OCI-LY7 (cell line): ENCODE data around the gene RUNDC3A. TPM values are rescaled to one million over a fixed set of nuclear protein-coding genes. Genes with fewer than 3 reads are reported as not detected.

Experiments used
- BruUV-seq: library from RNA; stranded (reverse); fragments of 400-500 nt; replicated peaks from 2 replicates; lab custom pipeline; 2021; lab: Mats Ljungman, UMichigan
- CTCF ChIA-PET: fragments of 300-600 bp; sonication (Branson Sonifier 250); formaldehyde crosslinking; loops from one replicate; lab custom pipeline; 2022; ENCODE audit warnings: antibody characterized with exemption; ENCODE audit not compliant: unreplicated experiment; lab: Charles Lee
- POLR2A ChIA-PET: fragments of 300-600 bp; sonication (Branson Sonifier 250); formaldehyde crosslinking; loops from one replicate; lab custom pipeline; 2022; ENCODE audit warnings: antibody characterized with exemption; lab: Charles Lee
- DNase-seq: peaks from one replicate; pipeline ENCODE4 v3.0.0-alpha.2; 2015; ENCODE audit warnings: low spot score
- H2AFZ ChIP-seq: fragments of 200-600 bp; sonication (generic), shearing (Covaris generic); 2 replicates; pipeline ENCODE4 v1.6.1; 2014; ENCODE audit warnings: mild to moderate bottlenecking, antibody characterized with exemption, low read length, moderate library complexity
- H3K27ac ChIP-seq: fragments of 200-600 bp; sonication (generic); 2 replicates; pipeline ENCODE4 v1.5.1; 2014; ENCODE audit warnings: mixed run types, low read depth, mild to moderate bottlenecking, moderate library complexity, low read length, inconsistent platforms; ENCODE audit not compliant: poor library complexity, severe bottlenecking
- H3K36me3 ChIP-seq: fragments of 200-600 bp; sonication (generic); 2 replicates; pipeline ENCODE4 v1.6.1; 2014; ENCODE audit warnings: mild to moderate bottlenecking, antibody characterized with exemption, low read length, moderate library complexity, mixed read lengths; ENCODE audit not compliant: insufficient read depth
- H3K4me1 ChIP-seq: fragments of 200-600 bp; sonication (generic); 2 replicates; pipeline ENCODE4 v1.5.1; 2014; ENCODE audit warnings: mild to moderate bottlenecking, low read length; ENCODE audit not compliant: insufficient read depth, poor library complexity, severe bottlenecking
- H3K4me2 ChIP-seq: fragments of 200-600 bp; sonication (generic); 2 replicates; pipeline ENCODE4 v1.6.1; 2014; ENCODE audit warnings: mild to moderate bottlenecking, low read length
- H3K4me3 ChIP-seq: fragments of 200-600 bp; sonication (generic); 2 replicates; pipeline ENCODE4 v1.5.1; 2014; ENCODE audit warnings: mild to moderate bottlenecking, low read depth, low read length; ENCODE audit not compliant: poor library complexity, severe bottlenecking
- H3K79me2 ChIP-seq: fragments of 200-600 bp; sonication (generic); 2 replicates; pipeline ENCODE4 v1.6.1; 2016; ENCODE audit warnings: low read depth, mild to moderate bottlenecking, low read length, moderate library complexity, mixed read lengths; ENCODE audit not compliant: insufficient read depth
- H3K9me2 ChIP-seq: fragments of 200-600 bp; sonication (generic); 2 replicates; pipeline ENCODE4 v1.6.1; 2016; ENCODE audit warnings: mild to moderate bottlenecking, low read length, mixed read lengths; ENCODE audit not compliant: insufficient read depth
- H3K9me3 ChIP-seq: fragments of 200-600 bp; sonication (generic); 2 replicates; pipeline ENCODE4 v1.6.1; 2014; ENCODE audit warnings: mild to moderate bottlenecking, mixed run types, low read length, mixed read lengths
- H4K20me1 ChIP-seq: fragments of 200-600 bp; sonication (generic); 2 replicates; pipeline ENCODE4 v1.6.1; 2014; ENCODE audit warnings: mild to moderate bottlenecking, antibody characterized with exemption, low read length, moderate library complexity, mixed read lengths; ENCODE audit not compliant: insufficient read depth
- EZH2phosphoT487 ChIP-seq: fragments of 200-600 bp; sonication (generic); IDR thresholded peaks from 2 replicates; pipeline ENCODE4 v1.6.1; 2018; ENCODE audit warnings: low read depth, borderline replicate concordance, mild to moderate bottlenecking, mixed run types, antibody characterized with exemption, low read length, moderate library complexity, mixed read lengths
- intact Hi-C: fragments of 100-400 bp; cut with micrococcal nuclease; formaldehyde crosslinking; loops from one replicate; pipeline ENCODE4 v1.10.0; 2022; ENCODE audit not compliant: unreplicated experiment
- total RNA-seq, 2 experiments: library from RNA; depleted of rRNA in 1 of 2; stranded (reverse); fragments of >200 nt in 1 of 2; shearing (Covaris generic) in 1 of 2; gene quantifications; 2 replicates each; pipeline ENCODE4 v1.2.3, GENCODE V29; 2014 to 2022
- TF ChIP-seq, protein P1 (sequence below): fragments of 200-600 bp; sonication (generic); conservative IDR thresholded peaks from 2 replicates; pipeline ENCODE4 v1.5.1; 2014; ENCODE audit warnings: mild to moderate bottlenecking, antibody characterized with exemption, low read length, moderate library complexity, mixed read lengths

The RUNDC3A gene
- total RNA-seq, 2 experiments from 2014 or later = 0.09 TPM; not detected in 1

GRCh38 chr17:44304651-44305050 is 3.8 kb upstream of the RUNDC3A start:
- no peak overlapping the region for H3K4me3 ChIP-seq
- no peak overlapping the region for H2AFZ ChIP-seq
- ChIA-PET CTCF (no interaction called here), POLR2A (no interaction called here)
- no peaks in the 10 kb centered on the region for H3K9me3 ChIP-seq
- intact Hi-C loops = no loop called here
- H3K36me3 ChIP-seq = no peaks in the 10 kb centered on the region
- H3K27ac ChIP-seq = no peak overlapping the region
- DNase-seq = no peak
- BruUV-seq = no TSS peak
- H4K20me1 ChIP-seq = no peaks in the 10 kb centered on the region
- no peak overlapping the region for H3K4me2 ChIP-seq
- H3K9me2 ChIP-seq = 0 out of 2 replicates have a peak, but pooled peaks cover 3% of the 10 kb centered on the region
- H3K79me2 ChIP-seq = no peaks in the 10 kb centered on the region
- TF ChIP-seq, protein P1, sequence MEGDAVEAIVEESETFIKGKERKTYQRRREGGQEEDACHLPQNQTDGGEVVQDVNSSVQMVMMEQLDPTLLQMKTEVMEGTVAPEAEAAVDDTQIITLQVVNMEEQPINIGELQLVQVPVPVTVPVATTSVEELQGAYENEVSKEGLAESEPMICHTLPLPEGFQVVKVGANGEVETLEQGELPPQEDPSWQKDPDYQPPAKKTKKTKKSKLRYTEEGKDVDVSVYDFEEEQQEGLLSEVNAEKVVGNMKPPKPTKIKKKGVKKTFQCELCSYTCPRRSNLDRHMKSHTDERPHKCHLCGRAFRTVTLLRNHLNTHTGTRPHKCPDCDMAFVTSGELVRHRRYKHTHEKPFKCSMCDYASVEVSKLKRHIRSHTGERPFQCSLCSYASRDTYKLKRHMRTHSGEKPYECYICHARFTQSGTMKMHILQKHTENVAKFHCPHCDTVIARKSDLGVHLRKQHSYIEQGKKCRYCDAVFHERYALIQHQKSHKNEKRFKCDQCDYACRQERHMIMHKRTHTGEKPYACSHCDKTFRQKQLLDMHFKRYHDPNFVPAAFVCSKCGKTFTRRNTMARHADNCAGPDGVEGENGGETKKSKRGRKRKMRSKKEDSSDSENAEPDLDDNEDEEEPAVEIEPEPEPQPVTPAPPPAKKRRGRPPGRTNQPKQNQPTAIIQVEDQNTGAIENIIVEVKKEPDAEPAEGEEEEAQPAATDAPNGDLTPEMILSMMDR = no peak
- TF ChIP-seq EZH2phosphoT487 = no peak
- H3K4me1 ChIP-seq = peaks cover 15% of the 10 kb centered on the region

GRCh38 chr17:44307387-44308186 is 814 bp upstream of the RUNDC3A start:
- Histone ChIP-seq H2AFZ (no peak overlapping the region), H3K27ac (no peak overlapping the region), H3K79me2 (no peaks in the 10 kb centered on the region), H4K20me1 (no peaks in the 10 kb centered on the region), H3K4me1 (peaks cover 19% of the 10 kb centered on the region), H3K9me3 (no peaks in the 10 kb centered on the region), H3K4me3 (no peak overlapping the region), H3K9me2 (no peaks in the 10 kb centered on the region), H3K36me3 (no peaks in the 10 kb centered on the region), H3K4me2 (peak overlapping the region; percentile 38)
- ChIA-PET POLR2A (no interaction called here), CTCF (no interaction called here)
- TF ChIP-seq EZH2phosphoT487 = no peak
- TF ChIP-seq, protein P1 = no peak
- intact Hi-C loops = no loop called here
- BruUV-seq = no TSS peak
- DNase-seq = no peak

GRCh38 chr17:44308865-44309264 is 464 bp downstream of the RUNDC3A start:
- peak overlapping the region; percentile 58 for H3K4me3 ChIP-seq
- POLR2A ChIA-PET = no interaction called here

More at GRCh38 chr17:44308865-44309264, 464 bp downstream of the RUNDC3A start:
- intact Hi-C loops = no loop called here
- CTCF ChIA-PET = no interaction called here
- Histone ChIP-seq H3K9me3 (no peaks in the 10 kb centered on the region), H3K4me2 (peak overlapping the region; percentile 72), H3K79me2 (no peaks in the 10 kb centered on the region), H3K36me3 (no peaks in the 10 kb centered on the region), H3K27ac (no peak overlapping the region), H3K4me1 (peaks cover 19% of the 10 kb centered on the region), H3K9me2 (no peaks in the 10 kb centered on the region), H4K20me1 (no peaks in the 10 kb centered on the region), H2AFZ (no peak overlapping the region)
- DNase-seq = no peak
- no TSS peak for BruUV-seq
- TF ChIP-seq, protein P1 = no peak
- TF ChIP-seq EZH2phosphoT487 = no peak
